Activated naive CD4-positive, alpha-beta T cell treated with anti-CD3 and anti-CD28 coated beads for 36 hours (primary cell): Measurements from ENCODE around the gene ITGBL1. TPM values are rescaled to one million over a fixed set of nuclear protein-coding genes. Genes with fewer than 3 reads are reported as not detected.
"Not testable (repeated sequence)": the region's sequence is repeated elsewhere in the genome, so short reads cannot be mapped to it uniquely, and the experiment has no call there.

ENCODE experiments used
- CTCF ChIA-PET: fragments of 350-600 bp; sonication (Branson Sonifier 250); formaldehyde crosslinking; loops from one replicate; lab custom pipeline; 2021; ENCODE audit warnings: antibody characterized with exemption; lab: Charles Lee
- DNase-seq: peaks from one replicate; pipeline ENCODE4 v3.0.0-alpha.2; 2020
- H3K27ac Mint-ChIP-seq: one replicate; pipeline ENCODE4 v1.8.0; 2021; ENCODE audit warnings: mild to moderate bottlenecking, mixed read lengths
- H3K27me3 Mint-ChIP-seq: one replicate; pipeline ENCODE4 v1.8.0; 2021; ENCODE audit warnings: low read depth, mixed read lengths
- H3K36me3 Mint-ChIP-seq: one replicate; pipeline ENCODE4 v1.8.0; 2021; ENCODE audit warnings: low read depth, mixed read lengths
- H3K4me1 Mint-ChIP-seq: one replicate; pipeline ENCODE4 v1.8.0; 2021; ENCODE audit warnings: low read depth, mixed read lengths
- H3K4me3 Mint-ChIP-seq: one replicate; pipeline ENCODE4 v1.8.0; 2021; ENCODE audit warnings: mild to moderate bottlenecking, moderate library complexity, mixed read lengths
- H3K9me3 Mint-ChIP-seq: one replicate; pipeline ENCODE4 v1.8.0; 2021; ENCODE audit warnings: mixed read lengths
- intact Hi-C: fragments of 100-400 bp; cut with micrococcal nuclease; formaldehyde crosslinking; loops from one replicate; pipeline ENCODE4 v1.15.1; 2023
- total RNA-seq, 2 experiments: library from RNA; stranded (reverse); gene quantifications; one replicate each; pipeline ENCODE4 v1.2.3, GENCODE V29; 2021

Gene ITGBL1
- total RNA-seq, 2 experiments from 2014 or later = not detected

DNA sequence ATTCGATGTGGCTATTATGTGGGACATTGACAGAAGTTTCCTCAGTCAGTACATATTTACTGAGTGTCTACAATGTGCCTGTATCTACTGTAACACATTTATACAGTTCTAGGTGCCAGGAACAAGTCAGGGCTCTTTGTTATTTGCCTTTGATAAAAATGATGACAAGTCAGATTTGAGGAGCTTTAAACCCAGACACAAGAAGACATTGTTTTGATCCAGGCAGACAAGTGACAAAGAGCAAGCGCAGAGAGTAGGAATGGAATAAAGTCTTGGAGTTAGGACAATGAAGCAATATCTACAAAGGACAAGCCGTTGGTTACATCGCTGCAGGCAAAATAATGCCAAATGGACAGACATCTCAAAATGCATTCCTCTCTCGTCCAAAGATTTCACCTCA is 70.1 kb downstream of the ITGBL1 start:
- CTCF ChIA-PET = interaction anchor here (0.9 kb wide), 1 partner anchor 97 kb away, joined by 4 read pairs; no protein-coding TSS in a partner anchor
- intact Hi-C loops = no loop called here
- Mint-ChIP-seq H3K27ac (no peak overlapping the region), H3K4me1 (peaks cover 17% of the 10 kb centered on the region), H3K36me3 (no peaks in the 10 kb centered on the region), H3K27me3 (no peaks in the 10 kb centered on the region), H3K4me3 (no peak overlapping the region), H3K9me3 (no peaks in the 10 kb centered on the region)
- DNase-seq = no peak

GRCh38 chr13:101523154-101524131 is 71.0 kb downstream of the ITGBL1 start:
- Mint-ChIP-seq H3K27me3 (no peaks in the 10 kb centered on the region), H3K9me3 (no peaks in the 10 kb centered on the region), H3K4me1 (peaks cover 17% of the 10 kb centered on the region), H3K4me3 (no peak overlapping the region), H3K27ac (no peak overlapping the region), H3K36me3 (no peaks in the 10 kb centered on the region)
- CTCF ChIA-PET = interaction anchor here (0.9 kb wide), 1 partner anchor 96 kb away, joined by 4 read pairs; no protein-coding TSS in a partner anchor
- intact Hi-C loops = no loop called here
- no peak for DNase-seq

- H3K4me3 Mint-ChIP-seq = no peak overlapping the region
- CTCF ChIA-PET = no interaction called here
- intact Hi-C loops = no loop called here
- H3K36me3 Mint-ChIP-seq = no peaks in the 10 kb centered on the region
- H3K27ac Mint-ChIP-seq = no peak overlapping the region
- H3K27me3 Mint-ChIP-seq = peaks cover 3% of the 10 kb centered on the region
- no peak for DNase-seq
- peaks cover 2% of the 10 kb centered on the region for H3K4me1 Mint-ChIP-seq
- no peaks in the 10 kb centered on the region for H3K9me3 Mint-ChIP-seq
Measured at GRCh38 chr13:101527130-101527529, 74.7 kb downstream of the ITGBL1 start.

DNA sequence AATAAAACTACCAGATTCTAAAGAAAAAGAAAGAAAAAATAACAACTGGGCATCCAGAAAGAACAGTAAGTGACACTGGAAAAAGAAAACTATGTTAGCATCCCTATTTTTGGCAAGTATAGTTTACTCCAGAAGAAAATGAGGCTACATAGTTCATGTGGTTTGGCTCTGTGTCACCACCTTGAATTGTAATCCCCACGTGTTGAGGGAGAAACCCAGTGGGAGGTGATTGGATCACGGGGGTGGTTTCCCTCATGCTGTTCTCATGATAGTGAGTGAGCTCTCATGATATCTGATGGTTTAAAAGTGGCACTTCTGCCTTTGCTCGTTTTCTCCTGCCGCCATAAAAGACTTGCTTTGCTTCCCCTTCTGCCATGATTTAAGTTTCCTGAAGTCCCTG is 76.9 kb downstream of the ITGBL1 start:
- H3K4me3 Mint-ChIP-seq = no peak overlapping the region
- intact Hi-C loops = no loop called here
- H3K36me3 Mint-ChIP-seq = no peaks in the 10 kb centered on the region
- DNase-seq = peak; percentile 42
- CTCF ChIA-PET = interaction anchor here (0.6 kb wide), 1 partner anchor 1783 kb away, joined by 5 read pairs; no protein-coding TSS in a partner anchor
- no peaks in the 10 kb centered on the region for H3K9me3 Mint-ChIP-seq
- no peak overlapping the region for H3K27ac Mint-ChIP-seq
- H3K4me1 Mint-ChIP-seq = peaks cover 2% of the 10 kb centered on the region
- peaks cover 10% of the 10 kb centered on the region for H3K27me3 Mint-ChIP-seq

DNA sequence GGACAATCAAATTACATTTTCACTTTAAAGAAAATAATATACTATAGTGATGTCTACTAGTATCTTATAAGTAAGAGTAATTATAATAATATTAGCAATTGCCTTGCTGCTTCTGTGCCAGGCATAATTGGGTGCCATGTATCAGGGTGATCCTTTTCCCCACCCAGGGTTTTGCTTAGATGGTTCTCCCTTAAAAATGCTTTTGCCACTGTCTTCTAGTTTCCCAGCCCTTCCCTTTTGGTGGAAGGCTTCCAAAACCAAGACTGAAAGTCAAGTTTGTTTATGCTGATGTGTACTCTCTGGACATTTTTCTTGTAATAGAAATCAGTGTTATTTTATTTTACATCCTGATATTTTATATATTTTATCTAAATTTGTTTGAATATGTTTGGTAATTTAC is 77.8 kb downstream of the ITGBL1 start:
- no peak for DNase-seq
- H3K27me3 Mint-ChIP-seq = peaks cover 10% of the 10 kb centered on the region
- intact Hi-C loops = no loop called here
- H3K27ac Mint-ChIP-seq = no peak overlapping the region
- CTCF ChIA-PET = no interaction called here
- H3K36me3 Mint-ChIP-seq = no peaks in the 10 kb centered on the region
- H3K9me3 Mint-ChIP-seq = no peaks in the 10 kb centered on the region
- no peak overlapping the region for H3K4me3 Mint-ChIP-seq
- peaks cover 2% of the 10 kb centered on the region for H3K4me1 Mint-ChIP-seq

GRCh38 chr13:101535192-101535746 is 82.8 kb downstream of the ITGBL1 start:
- CTCF ChIA-PET = no interaction called here
- Mint-ChIP-seq H3K4me3 (no peak overlapping the region), H3K4me1 (no peaks in the 10 kb centered on the region), H3K27me3 (peaks cover 7% of the 10 kb centered on the region), H3K27ac (no peak overlapping the region), H3K9me3 (no peaks in the 10 kb centered on the region), H3K36me3 (no peaks in the 10 kb centered on the region)
- intact Hi-C loops = no loop called here
- DNase-seq = no peak

DNA sequence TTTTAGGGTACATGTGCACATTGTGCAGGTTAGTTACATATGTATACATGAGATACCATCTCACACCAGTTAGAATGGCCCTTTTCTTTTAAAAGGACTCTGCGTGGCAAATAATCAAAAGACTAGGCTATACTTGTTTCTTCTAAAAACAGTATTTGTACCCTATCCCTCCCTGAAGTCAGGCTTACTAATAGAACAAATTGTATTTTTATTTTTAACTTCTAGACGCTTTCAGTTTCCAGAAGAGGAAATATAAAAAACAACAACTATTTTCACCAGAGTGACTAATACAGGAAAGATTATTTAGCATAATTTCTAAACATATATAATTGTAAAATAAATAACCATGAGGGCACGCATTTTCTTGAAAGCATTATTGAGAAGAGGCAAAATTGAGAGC is 83.6 kb downstream of the ITGBL1 start:
- no peaks in the 10 kb centered on the region for H3K36me3 Mint-ChIP-seq
- no peak for DNase-seq
- no peak overlapping the region for H3K27ac Mint-ChIP-seq
- peaks cover 7% of the 10 kb centered on the region for H3K27me3 Mint-ChIP-seq
- H3K4me3 Mint-ChIP-seq = no peak overlapping the region
- no peaks in the 10 kb centered on the region for H3K9me3 Mint-ChIP-seq
- no peaks in the 10 kb centered on the region for H3K4me1 Mint-ChIP-seq
- CTCF ChIA-PET = no interaction called here
- intact Hi-C loops = no loop called here

GRCh38 chr13:101544544-101544943 is 92.1 kb downstream of the ITGBL1 start:
- not testable (repeated sequence) for H3K27ac Mint-ChIP-seq, H3K9me3 Mint-ChIP-seq

GRCh38 chr13:101544979-101545378 is 92.5 kb downstream of the ITGBL1 start:
- CTCF ChIA-PET = no interaction called here
- Mint-ChIP-seq H3K4me3 (no peak overlapping the region), H3K36me3 (peaks cover 3% of the 10 kb centered on the region), H3K4me1 (no peaks in the 10 kb centered on the region), H3K9me3 (no peaks in the 10 kb centered on the region), H3K27me3 (peaks cover 6% of the 10 kb centered on the region), H3K27ac (no peak overlapping the region)
- intact Hi-C loops = no loop called here
- no peak for DNase-seq

More at GRCh38 chr13:101544544-101544943, 92.1 kb downstream of the ITGBL1 start:
- H3K27me3 Mint-ChIP-seq, H3K36me3 Mint-ChIP-seq, DNase-seq, H3K4me1 Mint-ChIP-seq, intact Hi-C loops, CTCF ChIA-PET, H3K4me3 Mint-ChIP-seq: not testable (repeated sequence)

GRCh38 chr13:101545521-101545920 is 93.0 kb downstream of the ITGBL1 start:
- Mint-ChIP-seq H3K36me3 (peaks cover 3% of the 10 kb centered on the region), H3K4me1 (no peaks in the 10 kb centered on the region), H3K27me3 (peaks cover 6% of the 10 kb centered on the region), H3K4me3 (no peak overlapping the region), H3K9me3 (no peaks in the 10 kb centered on the region), H3K27ac (no peak overlapping the region)
- CTCF ChIA-PET = interaction anchor here (0.6 kb wide), 1 partner anchor 1060 kb away, joined by 4 read pairs; no protein-coding TSS in a partner anchor
- intact Hi-C loops = no loop called here
- no peak for DNase-seq

- CTCF ChIA-PET = no interaction called here
- DNase-seq = no peak
- intact Hi-C loops = no loop called here
- H3K4me3 Mint-ChIP-seq = no peak overlapping the region
- no peaks in the 10 kb centered on the region for H3K9me3 Mint-ChIP-seq
- H3K36me3 Mint-ChIP-seq = no peaks in the 10 kb centered on the region
- peaks cover 11% of the 10 kb centered on the region for H3K27me3 Mint-ChIP-seq
- H3K27ac Mint-ChIP-seq = no peak overlapping the region
- H3K4me1 Mint-ChIP-seq = no peaks in the 10 kb centered on the region
Measured at GRCh38 chr13:101552286-101552685, 99.8 kb downstream of the ITGBL1 start.

GRCh38 chr13:101552786-101553185 is 100.3 kb downstream of the ITGBL1 start:
- CTCF ChIA-PET = no interaction called here
- intact Hi-C loops = no loop called here
- peaks cover 11% of the 10 kb centered on the region for H3K27me3 Mint-ChIP-seq
- DNase-seq = no peak
- no peaks in the 10 kb centered on the region for H3K36me3 Mint-ChIP-seq
- no peaks in the 10 kb centered on the region for H3K4me1 Mint-ChIP-seq
- no peak overlapping the region for H3K27ac Mint-ChIP-seq
- no peaks in the 10 kb centered on the region for H3K9me3 Mint-ChIP-seq
- H3K4me3 Mint-ChIP-seq = no peak overlapping the region
